ENCODE results near the gene NT5C3A. TPM values are rescaled to one million over a fixed set of nuclear protein-coding genes. Genes with fewer than 3 reads are reported as not detected.

NT5C3A gene
- total RNA-seq: 10 to 100 TPM; 16.9 to 23.9 TPM

DNA sequence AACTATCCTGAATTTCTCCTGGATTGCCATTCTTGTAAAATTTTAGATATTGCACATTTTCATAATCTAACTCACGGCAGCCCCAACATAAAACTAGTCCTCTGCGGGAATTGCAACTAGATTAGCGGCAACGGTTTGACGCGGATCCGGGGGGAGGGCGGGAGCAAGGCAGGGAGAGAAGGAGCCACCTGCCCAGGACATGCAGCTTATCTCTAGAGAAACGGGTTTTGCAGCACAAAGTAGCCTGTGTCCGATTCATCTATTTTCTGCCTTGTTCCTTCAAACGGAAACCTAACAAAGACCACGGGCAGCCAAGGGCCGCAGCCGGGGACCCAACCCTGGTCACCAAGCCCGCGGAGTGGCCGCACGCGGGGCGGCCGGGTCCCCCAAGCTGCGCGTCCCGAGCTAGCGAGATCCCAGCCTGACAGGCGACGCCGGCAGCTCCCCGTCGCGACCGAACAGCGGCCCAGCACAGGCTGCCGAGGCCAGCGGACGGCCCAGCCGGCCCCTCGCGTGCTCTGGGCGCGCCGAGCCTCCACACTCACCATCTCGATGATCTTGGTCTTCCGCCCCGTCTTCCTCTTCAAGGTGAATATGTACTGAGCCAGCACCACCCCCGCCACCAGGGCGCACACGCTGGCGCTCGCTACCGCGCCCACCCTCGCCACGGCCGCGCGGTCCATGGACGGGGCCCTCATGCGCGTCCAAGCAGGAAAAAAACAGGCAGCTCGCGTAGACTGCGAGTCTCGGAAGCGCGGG, at the start of gene NT5C3A:
Gene NT5C3A, minus strand, starts transcription at position 754 of the 759 bp plus-strand sequence. Its CDS starts 71 bp downstream, at position 683.
- intact Hi-C loops (cut with DNase I): loop anchor here (5.0 to 10.0 kb wide), 4 partner anchors 45 to 257 kb away; partner anchors contain the start of genes KBTBD2 and RP9
- no peaks in the 10 kb centered on the region for H3K9me3 ChIP-seq
- H3K27ac ChIP-seq: peak within 1 kb of the TSS; percentile 94 to 96
- peak within 1 kb of the TSS; percentile 82 to 90 for H3K4me3 ChIP-seq
- no peaks in the 10 kb centered on the region for H3K27me3 ChIP-seq (replicated peaks; ENCODE audit: insufficient read depth)
- H3K4me1 ChIP-seq (replicated peaks): no peaks in the 10 kb centered on the region
- DNase-seq (ENCODE audit: low spot score): peak; percentile 20
- TF ChIP-seq, protein P1, sequence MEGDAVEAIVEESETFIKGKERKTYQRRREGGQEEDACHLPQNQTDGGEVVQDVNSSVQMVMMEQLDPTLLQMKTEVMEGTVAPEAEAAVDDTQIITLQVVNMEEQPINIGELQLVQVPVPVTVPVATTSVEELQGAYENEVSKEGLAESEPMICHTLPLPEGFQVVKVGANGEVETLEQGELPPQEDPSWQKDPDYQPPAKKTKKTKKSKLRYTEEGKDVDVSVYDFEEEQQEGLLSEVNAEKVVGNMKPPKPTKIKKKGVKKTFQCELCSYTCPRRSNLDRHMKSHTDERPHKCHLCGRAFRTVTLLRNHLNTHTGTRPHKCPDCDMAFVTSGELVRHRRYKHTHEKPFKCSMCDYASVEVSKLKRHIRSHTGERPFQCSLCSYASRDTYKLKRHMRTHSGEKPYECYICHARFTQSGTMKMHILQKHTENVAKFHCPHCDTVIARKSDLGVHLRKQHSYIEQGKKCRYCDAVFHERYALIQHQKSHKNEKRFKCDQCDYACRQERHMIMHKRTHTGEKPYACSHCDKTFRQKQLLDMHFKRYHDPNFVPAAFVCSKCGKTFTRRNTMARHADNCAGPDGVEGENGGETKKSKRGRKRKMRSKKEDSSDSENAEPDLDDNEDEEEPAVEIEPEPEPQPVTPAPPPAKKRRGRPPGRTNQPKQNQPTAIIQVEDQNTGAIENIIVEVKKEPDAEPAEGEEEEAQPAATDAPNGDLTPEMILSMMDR (IDR thresholded peaks at IDR 0.05): no peak
- TF ChIP-seq POLR2A (IDR thresholded peaks at IDR 0.05): peak; percentile 76
- H3K36me3 ChIP-seq: no peaks in the 10 kb centered on the region
- WGBS: under 1% methylated on average over 42 of the region's 66 CpGs

DNA sequence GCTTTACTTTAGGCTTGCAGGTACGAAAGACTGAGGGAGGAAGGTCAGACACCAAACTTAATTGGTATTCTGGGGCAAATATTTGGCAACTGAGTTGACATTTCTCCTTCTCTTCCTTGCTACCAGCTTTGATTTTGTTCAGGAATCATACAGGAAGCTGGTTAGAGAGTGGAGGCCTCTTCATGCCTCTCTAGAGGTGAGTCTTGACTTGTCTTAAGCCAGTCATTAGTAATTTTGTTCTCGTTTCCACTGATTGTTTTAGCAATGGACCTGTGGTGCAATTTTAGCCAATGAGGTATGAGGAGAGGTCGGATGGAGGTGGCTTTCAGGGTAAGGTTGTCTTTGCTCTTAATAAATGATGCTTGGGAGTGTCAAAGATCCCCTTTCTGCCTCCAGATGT, 49.0 kb upstream of the NT5C3A start:
- H3K9me3 ChIP-seq: no peaks in the 10 kb centered on the region
- H3K27ac ChIP-seq: no peak overlapping the region
- 73% methylated on average over 3 of the region's 3 CpGs for WGBS
- no peaks in the 10 kb centered on the region for H3K36me3 ChIP-seq
- TF ChIP-seq, protein P1 (IDR thresholded peaks at IDR 0.05): no peak
- TF ChIP-seq POLR2A (IDR thresholded peaks at IDR 0.05): no peak
- no peak for TF ChIP-seq POLR2AphosphoS5 (IDR thresholded peaks at IDR 0.05)
- DNase-seq (ENCODE audit: low spot score): no peak
- H3K27me3 ChIP-seq (replicated peaks; ENCODE audit: insufficient read depth): no peaks in the 10 kb centered on the region
- intact Hi-C loops (cut with DNase I): no loop called here
- H3K4me3 ChIP-seq: no peak overlapping the region
- peaks cover 5% of the 10 kb centered on the region for H3K4me1 ChIP-seq (replicated peaks)

DNA sequence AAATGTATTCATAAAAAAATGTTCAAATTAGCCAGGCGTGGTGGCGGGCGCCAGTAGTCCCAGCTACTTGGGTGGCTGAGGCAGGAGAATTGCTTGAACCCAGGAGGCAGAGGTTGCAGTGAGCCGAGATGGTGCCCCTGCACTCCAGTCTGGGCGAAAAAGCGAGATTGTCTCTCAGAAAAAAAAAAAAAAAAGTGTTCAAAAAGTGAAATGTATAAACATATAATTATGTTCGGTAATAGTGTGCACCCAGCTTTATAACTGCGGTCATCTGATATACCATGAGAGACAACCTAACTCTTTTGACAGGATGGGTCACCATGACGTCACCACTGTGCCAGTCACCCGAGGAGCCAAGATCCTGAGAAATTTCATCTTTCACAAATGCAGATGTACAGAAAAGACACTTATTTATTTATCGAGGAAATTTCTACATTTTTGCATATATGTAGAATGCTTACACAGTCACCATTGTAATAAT, 47.2 kb upstream of the NT5C3A start:
- H3K27ac ChIP-seq: no peak overlapping the region
- intact Hi-C loops (cut with DNase I): loop anchor here (5.0 kb wide), 2 partner anchors 47 to 262 kb away; partner anchors contain the start of gene NT5C3A
- TF ChIP-seq, protein P1 (IDR thresholded peaks at IDR 0.05): no peak
- TF ChIP-seq POLR2AphosphoS5 (IDR thresholded peaks at IDR 0.05) (no peak), POLR2A (IDR thresholded peaks at IDR 0.05) (no peak)

DNA sequence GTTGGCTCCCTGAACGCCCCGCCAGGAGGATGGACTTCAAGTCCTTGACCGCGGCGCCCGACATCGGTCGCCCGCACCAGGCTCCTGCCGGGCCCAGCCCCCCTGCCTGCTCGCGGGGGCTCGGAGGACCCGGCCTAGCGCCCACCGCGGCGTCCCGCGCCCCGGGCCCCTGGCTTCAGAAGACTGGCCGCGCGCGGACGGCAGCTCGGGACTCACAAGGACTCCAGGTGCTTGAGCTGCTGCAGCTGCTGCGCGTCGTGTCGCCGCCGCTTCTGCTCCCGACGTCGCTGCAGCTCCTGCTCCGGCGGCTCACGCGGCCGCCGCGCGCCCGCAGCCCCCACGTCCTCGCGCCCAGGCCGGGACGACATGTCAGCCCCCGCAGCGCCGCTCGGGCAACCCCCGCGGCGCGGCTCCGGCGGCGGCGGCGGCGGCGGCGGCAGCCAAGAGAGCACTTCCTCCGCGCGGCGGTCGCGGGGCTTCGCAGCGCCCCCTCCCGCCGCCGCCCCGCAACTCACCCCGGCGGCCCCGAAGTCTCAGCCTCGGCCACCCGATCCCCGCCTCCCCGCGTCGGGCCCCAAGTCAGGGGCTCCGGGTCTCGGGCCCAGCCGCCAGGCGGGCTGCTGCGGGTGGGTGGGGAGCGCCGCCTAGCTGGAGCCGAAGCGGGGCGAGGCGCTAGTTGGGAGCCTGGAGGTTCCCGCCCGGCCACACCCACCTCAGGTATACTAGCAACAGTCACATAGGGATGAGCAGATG, 46.6 kb upstream of the NT5C3A start, which contains the start of gene RP9:
Gene RP9, minus strand, starts transcription at position 400 of the 753 bp plus-strand sequence. Its CDS starts 32 bp downstream, at position 368.
- under 1% methylated on average over 46 of the region's 100 CpGs for WGBS
- Histone ChIP-seq H3K36me3 (no peaks in the 10 kb centered on the region), H3K9me3 (no peaks in the 10 kb centered on the region), H3K27ac (peak within 1 kb of the TSS; percentile 65 to 73), H3K4me1 (replicated peaks) (peaks cover 5% of the 10 kb centered on the region), H3K4me3 (peak within 1 kb of the TSS; percentile 97 to 99), H3K27me3 (replicated peaks; ENCODE audit: insufficient read depth) (no peaks in the 10 kb centered on the region)
- peak; percentile 44 for DNase-seq (ENCODE audit: low spot score)
- intact Hi-C loops (cut with DNase I): loop anchor here (5.0 kb wide), 2 partner anchors 47 to 262 kb away; partner anchors contain the start of gene NT5C3A
- TF ChIP-seq POLR2A (IDR thresholded peaks at IDR 0.05) (no peak), POLR2AphosphoS5 (IDR thresholded peaks at IDR 0.05) (no peak)
- TF ChIP-seq, protein P1 (IDR thresholded peaks at IDR 0.05): peak; percentile 39 to 69 (median 50)

More for the DNA sequence above, 47.2 kb upstream of the NT5C3A start:
- WGBS: 16% methylated on average over 11 of the region's 11 CpGs
- peaks cover 5% of the 10 kb centered on the region for H3K4me1 ChIP-seq (replicated peaks)
- no peaks in the 10 kb centered on the region for H3K27me3 ChIP-seq (replicated peaks; ENCODE audit: insufficient read depth)
- no peak for DNase-seq (ENCODE audit: low spot score)
- peak overlapping the region; percentile 97 to 99 for H3K4me3 ChIP-seq
- no peaks in the 10 kb centered on the region for H3K36me3 ChIP-seq
- no peaks in the 10 kb centered on the region for H3K9me3 ChIP-seq
